OCI-LY3 (cell line): ENCODE measurements around the gene RPS23.

ENCODE experiments used
- CTCF ChIP-seq: fragments of 200-600, 300-600 bp; sonication (generic); IDR thresholded peaks from 2 replicates; pipeline ENCODE4 v1.5.1; 2014; ENCODE audit warnings: antibody characterized with exemption, low read length, low read depth
- EZH2phosphoT487 ChIP-seq: fragments of 200-600 bp; shearing (Covaris generic); IDR thresholded peaks from 2 replicates; pipeline ENCODE4 v1.6.1; 2018; ENCODE audit warnings: antibody characterized with exemption, mixed run types, low read depth

GRCh38 chr5:82275216-82275664 lies 2.9 kb downstream of the RPS23 start:
- TF ChIP-seq CTCF (no peak), EZH2phosphoT487 (no peak)
